ENCODE measurements around the gene KANK3. TPM values are rescaled to one million over a fixed set of nuclear protein-coding genes. Genes with fewer than 3 reads are reported as not detected.

The KANK3 gene
- total and polyA plus RNA-seq, 2 of the 8 experiments (the other 6 are each of a cell fraction or from before 2014, with no cell fraction given), result 2.5 to 4.2 TPM

- TF ChIP-seq RBBP5 (IDR thresholded peaks at IDR 0.05; ENCODE audit: borderline replicate concordance, low read depth, low read length) (no peak), JUN (IDR thresholded peaks at IDR 0.05; ENCODE audit: low read depth, low read length) (no peak), SAP30 (IDR thresholded peaks at IDR 0.05; ENCODE audit: insufficient read depth, insufficient replicate concordance, low read length) (peak; percentile 49), BCL11A (IDR thresholded peaks at IDR 0.05; ENCODE audit: low read depth in 2 of 2, low read length in 2 of 2) (no peak), GTF2F1 (IDR thresholded peaks at IDR 0.05; ENCODE audit: borderline replicate concordance, low read depth, low read length) (no peak), RNF2 (IDR thresholded peaks at IDR 0.05; ENCODE audit: borderline replicate concordance, low read depth, low read length, missing control alignments, poor library complexity, severe bottlenecking) (no peak), TEAD4 (IDR thresholded peaks at IDR 0.05; ENCODE audit: low read depth, low read length) (no peak), SIX5 (IDR thresholded peaks at IDR 0.05; ENCODE audit: low read depth, low read length) (no peak), CTBP2 (IDR thresholded peaks at IDR 0.05; ENCODE audit: borderline replicate concordance, insufficient read depth, insufficient read length, low read length) (no peak), KDM4A (IDR thresholded peaks at IDR 0.05; ENCODE audit: low read depth, low read length, severe bottlenecking) (peak; percentile 90), HDAC6 (IDR thresholded peaks at IDR 0.05; ENCODE audit: low read depth, low read length) (no peak), POLR2A (IDR thresholded peaks at IDR 0.05; ENCODE audit: control extremely low read depth in 1 of 2, low read depth in 2 of 2, low read length in 2 of 2) (peak; percentile 80 to 95), SIN3A (conservative IDR thresholded peaks at IDR 0.05 in 1 of 2, IDR thresholded peaks at IDR 0.05 in 1 of 2; ENCODE audit: low read depth in 1 of 2, low read length in 2 of 2) (peak; percentile 46 to 84; a peak in 2 of 4 replicates), RFX5 (IDR thresholded peaks at IDR 0.05; ENCODE audit: borderline replicate concordance, low read depth, low read length) (no peak), GABPA (IDR thresholded peaks at IDR 0.05; ENCODE audit: borderline replicate concordance, insufficient read depth, low read length) (no peak; the same call in 1 of the 2 replicates), KDM1A (IDR thresholded peaks at IDR 0.05; ENCODE audit: borderline replicate concordance, low read length) (no peak), TAF7 (optimal IDR thresholded peaks at IDR 0.05; ENCODE audit: borderline replicate concordance, low read depth, low read length) (peak; percentile 35), NRF1 (IDR thresholded peaks at IDR 0.05; ENCODE audit: low read depth, low read length) (peak; percentile 83), YY1 (IDR thresholded peaks at IDR 0.05; ENCODE audit: low read depth, low read length) (no peak)
- TF ChIP-seq, protein P1, sequence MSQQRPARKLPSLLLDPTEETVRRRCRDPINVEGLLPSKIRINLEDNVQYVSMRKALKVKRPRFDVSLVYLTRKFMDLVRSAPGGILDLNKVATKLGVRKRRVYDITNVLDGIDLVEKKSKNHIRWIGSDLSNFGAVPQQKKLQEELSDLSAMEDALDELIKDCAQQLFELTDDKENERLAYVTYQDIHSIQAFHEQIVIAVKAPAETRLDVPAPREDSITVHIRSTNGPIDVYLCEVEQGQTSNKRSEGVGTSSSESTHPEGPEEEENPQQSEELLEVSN (IDR thresholded peaks at IDR 0.05), result peak; percentile 65
- TF ChIP-seq, protein P2, sequence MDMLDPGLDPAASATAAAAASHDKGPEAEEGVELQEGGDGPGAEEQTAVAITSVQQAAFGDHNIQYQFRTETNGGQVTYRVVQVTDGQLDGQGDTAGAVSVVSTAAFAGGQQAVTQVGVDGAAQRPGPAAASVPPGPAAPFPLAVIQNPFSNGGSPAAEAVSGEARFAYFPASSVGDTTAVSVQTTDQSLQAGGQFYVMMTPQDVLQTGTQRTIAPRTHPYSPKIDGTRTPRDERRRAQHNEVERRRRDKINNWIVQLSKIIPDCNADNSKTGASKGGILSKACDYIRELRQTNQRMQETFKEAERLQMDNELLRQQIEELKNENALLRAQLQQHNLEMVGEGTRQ (IDR thresholded peaks at IDR 0.05; ENCODE audit: low read length), result no peak; the same call in 1 of the 2 replicates
Measured at GRCh38 chr19:8307965-8308866, 34.8 kb downstream of the KANK3 start, which contains the start of gene CD320 (continued).
